ENCODE measurements around the gene CRACR2A.

GRCh38 chr12:3571724-3572123 is 181.2 kb downstream of the CRACR2A start:
- TF ChIP-seq CTCF (IDR thresholded peaks at IDR 0.05) (no peak), POLR2A (IDR thresholded peaks at IDR 0.05) (no peak)
